Lung (tissue), 12 donors: Measurements from ENCODE around the gene CYP4V2. TPM values are rescaled to one million over a fixed set of nuclear protein-coding genes. Genes with fewer than 3 reads are reported as not detected.

ENCODE experiments used
- ATAC-seq: fragments of 200-7000 bp; cut with Tn5 transposase; one replicate; pipeline ENCODE4 v1.9.1; 2020; ENCODE audit warnings: moderate number of reproducible peaks; ENCODE audit not compliant: insufficient read depth, low FRiP score
- DNase-seq, 3 donors: peaks; one replicate each; pipeline ENCODE4 v3.0.0-alpha.2; 2013 to 2017
- H3K27ac ChIP-seq, 2 donors: one replicate each; pipeline ENCODE4 v1.5.1; 2013; ENCODE audit warnings: mild to moderate bottlenecking in 2 of 2, moderate library complexity in 2 of 2, control low read depth in 1 of 2, inconsistent platforms in 1 of 2, low read depth in 1 of 2, low read length in 1 of 2
- H3K27me3 ChIP-seq, 3 donors: one replicate each; pipeline ENCODE4 v1.5.1; 2013; ENCODE audit warnings: low read length in 2 of 3; ENCODE audit not compliant: control insufficient read depth in 3 of 3, insufficient read depth in 3 of 3
- H3K36me3 ChIP-seq, 4 donors: one replicate each; pipeline ENCODE4 v1.5.1; 2013; ENCODE audit warnings: low read length in 4 of 4, mild to moderate bottlenecking in 1 of 4, moderate library complexity in 1 of 4; ENCODE audit not compliant: control insufficient read depth in 4 of 4, insufficient read depth in 4 of 4
- H3K4me1 ChIP-seq, 5 donors: one replicate each; pipeline ENCODE4 v1.5.1; 2013; ENCODE audit warnings: low read length in 5 of 5, mild to moderate bottlenecking in 2 of 5, moderate library complexity in 1 of 5; ENCODE audit not compliant: control insufficient read depth in 5 of 5, insufficient read depth in 5 of 5
- H3K4me3 ChIP-seq: one replicate; pipeline ENCODE4 v1.5.1; 2013; ENCODE audit warnings: mild to moderate bottlenecking, control low read depth, moderate library complexity
- H3K9ac ChIP-seq, 2 donors: one replicate each; pipeline ENCODE4 v1.5.1; 2013; ENCODE audit warnings: low read length in 2 of 2, control low read depth in 1 of 2; ENCODE audit not compliant: insufficient read depth in 1 of 2
- H3K9me3 ChIP-seq, 4 donors: one replicate each; pipeline ENCODE4 v1.5.1; 2013; ENCODE audit warnings: low read length in 3 of 4, mild to moderate bottlenecking in 1 of 4, moderate library complexity in 1 of 4; ENCODE audit not compliant: control insufficient read depth in 4 of 4, insufficient read depth in 3 of 4
- CTCF ChIP-seq: IDR thresholded peaks from 2 replicates; pipeline ENCODE4 v1.5.1; 2012; ENCODE audit warnings: mild to moderate bottlenecking; ENCODE audit errors: control extremely low read depth, extremely low read depth
- WGBS, 2 donors: extraction: QIAGEN DNeasy Blood & Tissue Kit; methylation state at CpG; one replicate each; pipeline ENCODE4 v1.1.7; 2013; 5-methylcytosine and 5-hydroxymethylcytosine counted together
- polyA plus RNA-seq, 2 donors: library from polyadenylated mRNA; stranded (reverse); fragments of 200-250 nt; gene quantifications; one replicate each; pipeline ENCODE4 v1.2.1, GENCODE V29; 2013
- total RNA-seq, 2 donors: library from RNA; depleted of rRNA in 1 of 2; stranded (reverse); fragments of >200 nt in 1 of 2; gene quantifications; one replicate each; pipeline ENCODE4 v1.2.1, GENCODE V29; 2014 to 2021
- donor health status: control.
- donor health status: control.
- donor health status: Bipolar disorder and iron deficiency.
- donor health status: healthy.
- donor health status: DM: yes; HTN: yes; CAD: no.

The CYP4V2 gene
- total and polyA plus RNA-seq, 4 donors = 13.4 to 36.2 (median 22.9) TPM

DNA sequence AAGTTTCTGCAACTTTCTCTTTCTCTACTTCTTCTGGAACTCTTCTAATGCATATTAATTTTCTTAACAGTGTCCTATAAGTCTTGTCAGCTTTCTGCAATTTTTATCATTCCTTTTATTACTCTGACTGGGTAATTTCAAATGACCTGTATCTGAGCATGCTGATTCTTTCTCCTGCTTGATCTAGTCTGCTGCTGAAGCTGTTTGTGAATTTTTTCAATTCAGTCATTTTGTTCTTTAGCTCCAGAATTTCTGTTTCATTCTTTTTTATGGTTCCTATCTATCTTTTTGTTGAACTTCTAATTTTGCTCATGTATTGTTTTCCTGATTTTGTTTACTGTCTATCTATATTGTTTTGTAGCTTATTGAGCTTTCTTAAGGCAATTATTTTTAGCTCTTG lies 34.5 kb downstream of the CYP4V2 start:
- Histone ChIP-seq H3K4me1 (peaks cover 0 to 13% (median 0%) of the 10 kb centered on the region in 5 donors), H3K9me3 (peaks cover 0 to 6% (median 3%) of the 10 kb centered on the region in 4 donors)

GRCh38 chr4:186226521-186227189 lies 35.3 kb downstream of the CYP4V2 start:
- Histone ChIP-seq H3K27me3 (no peaks in the 10 kb centered on the region), H3K9me3 (peaks cover 0 to 6% (median 3%) of the 10 kb centered on the region in 4 donors), H3K9ac (no peak overlapping the region), H3K4me3 (no peak overlapping the region), H3K36me3 (no peaks in the 10 kb centered on the region), H3K27ac (no peak overlapping the region), H3K4me1 (peaks cover 0 to 13% (median 0%) of the 10 kb centered on the region in 5 donors)
- TF ChIP-seq CTCF = no peak
- 90 to 93% methylated on average over 3 of the region's 3 CpGs for WGBS, 2 donors
- DNase-seq (no peak), ATAC-seq (no peak)

More for the DNA sequence above, 34.5 kb downstream of the CYP4V2 start:
- Histone ChIP-seq H3K9ac (no peak overlapping the region), H3K27me3 (no peaks in the 10 kb centered on the region), H3K4me3 (no peak overlapping the region), H3K27ac (no peak overlapping the region), H3K36me3 (no peaks in the 10 kb centered on the region)
- no peak for ATAC-seq
- no peak for TF ChIP-seq CTCF
- no peak for DNase-seq

DNA sequence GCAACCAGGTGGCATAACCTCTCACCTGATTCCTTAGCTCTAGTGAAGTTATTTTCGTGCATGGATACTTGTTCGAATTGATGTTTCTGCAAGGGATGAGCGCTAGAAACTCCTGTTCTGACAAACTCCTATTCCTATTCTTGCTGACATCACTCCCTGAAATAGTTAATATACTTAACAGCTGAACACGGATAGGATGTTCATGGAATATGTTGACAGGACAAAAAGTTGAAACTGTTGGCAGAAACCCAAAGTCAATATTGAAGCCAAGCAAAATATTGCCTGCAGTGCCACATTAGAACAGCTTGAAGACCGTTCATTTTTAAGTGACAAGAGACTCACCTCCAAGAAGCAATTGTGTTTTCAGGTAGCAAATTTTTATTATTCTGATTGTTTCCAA lies 35.9 kb downstream of the CYP4V2 start, which contains the start of gene KLKB1:
KLKB1 (plus strand) TSS at position 287 of the 400 bp plus-strand sequence. CDS start 689 bp downstream, outside the sequence.
- Histone ChIP-seq H3K4me3 (no peak within 1 kb of the TSS), H3K27ac (no peak within 1 kb of the TSS), H3K9me3 (peaks cover 0 to 6% (median 3%) of the 10 kb centered on the region in 4 donors), H3K9ac (no peak within 1 kb of the TSS), H3K36me3 (no peaks in the 10 kb centered on the region), H3K27me3 (no peaks in the 10 kb centered on the region), H3K4me1 (peaks cover 0 to 13% (median 0%) of the 10 kb centered on the region in 5 donors)
- no peak for TF ChIP-seq CTCF
- WGBS, 2 donors = 62 to 80% methylated on average over 5 of the region's 5 CpGs
- DNase-seq = peak in 2 of 3 donors; percentile 62 to 74
- ATAC-seq = no peak
